ENCODE data around the gene RNF146. TPM values are rescaled to one million over a fixed set of nuclear protein-coding genes. Genes with fewer than 3 reads are reported as not detected.
"Not testable (repeated sequence)": the region's sequence is repeated elsewhere in the genome, so short reads cannot be mapped to it uniquely, and the experiment has no call there.

RNF146 gene
- polyA plus RNA-seq, 2 donors = 16.1 to 17.9 TPM

DNA sequence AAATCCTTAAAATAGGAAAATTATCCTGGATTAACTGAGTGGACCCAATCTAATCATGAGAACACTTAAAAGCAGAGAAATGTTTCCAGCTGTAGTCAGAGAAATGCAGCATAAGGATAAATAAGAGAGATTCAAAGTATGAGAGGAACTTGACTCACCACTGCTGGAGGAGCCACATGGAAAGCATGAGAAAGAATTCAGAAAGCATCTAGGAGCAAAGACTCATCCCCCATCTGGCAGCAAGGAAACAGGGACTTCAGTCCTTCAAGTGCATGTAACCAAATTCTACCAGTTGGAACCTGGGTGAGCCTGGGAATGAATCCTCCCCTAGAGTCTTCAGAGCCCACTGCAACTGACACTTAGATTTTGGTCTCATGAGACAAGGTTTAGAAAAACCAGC is 33.7 kb downstream of the RNF146 start:
- Histone ChIP-seq H3K27me3 (ENCODE audit: control insufficient read depth in 1 of 2, insufficient read depth in 2 of 2, low read length in 2 of 2) (no peaks in the 10 kb centered on the region), H3K9me3 (ENCODE audit: control insufficient read depth in 2 of 2, insufficient read depth in 1 of 2, low read depth in 1 of 2, low read length in 1 of 2) (no peaks in the 10 kb centered on the region), H3K4me3 (ENCODE audit: low read depth in 1 of 2, low read length in 2 of 2) (no peak overlapping the region), H3K36me3 (ENCODE audit: control insufficient read depth in 2 of 2, insufficient read depth in 2 of 2, low read length in 1 of 2) (peaks cover 0 to 2% of the 10 kb centered on the region in 2 donors), H3K4me1 (ENCODE audit: control insufficient read depth in 2 of 2, insufficient read depth in 2 of 2, low read length in 1 of 2) (no peaks in the 10 kb centered on the region), H3K27ac (ENCODE audit: low read depth in 2 of 2, low read length in 1 of 2) (no peak overlapping the region)

DNA sequence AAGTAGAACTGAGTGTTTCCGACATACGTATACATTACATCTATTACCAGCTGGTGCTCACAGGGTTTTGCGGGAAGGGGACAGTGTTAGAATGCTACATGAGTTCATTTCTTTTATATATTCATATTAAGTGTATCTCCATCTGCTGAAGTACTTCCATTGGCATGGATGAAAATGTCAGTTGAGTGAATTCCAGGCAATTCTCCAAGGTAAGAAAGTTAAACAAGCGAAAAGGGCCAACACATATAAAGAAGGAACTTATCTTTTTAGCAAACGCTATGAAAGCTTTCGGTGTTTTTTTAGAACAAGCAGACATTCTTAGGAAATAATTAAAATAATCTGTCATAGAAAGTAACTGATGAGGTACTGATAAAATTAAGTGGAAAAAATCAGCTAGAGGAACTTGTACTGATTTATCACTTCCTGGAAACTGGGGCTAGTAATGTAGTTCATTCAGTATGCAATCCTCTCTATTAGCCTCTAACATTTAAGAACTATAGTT is 34.6 kb downstream of the RNF146 start:
- Histone ChIP-seq H3K4me3 (ENCODE audit: low read depth in 1 of 2, low read length in 2 of 2) (no peak overlapping the region), H3K9me3 (ENCODE audit: control insufficient read depth in 2 of 2, insufficient read depth in 1 of 2, low read depth in 1 of 2, low read length in 1 of 2) (no peaks in the 10 kb centered on the region), H3K27ac (ENCODE audit: low read depth in 2 of 2, low read length in 1 of 2) (no peak overlapping the region), H3K27me3 (ENCODE audit: control insufficient read depth in 1 of 2, insufficient read depth in 2 of 2, low read length in 2 of 2) (no peaks in the 10 kb centered on the region), H3K36me3 (ENCODE audit: control insufficient read depth in 2 of 2, insufficient read depth in 2 of 2, low read length in 1 of 2) (peaks cover 0 to 2% of the 10 kb centered on the region in 2 donors), H3K4me1 (ENCODE audit: control insufficient read depth in 2 of 2, insufficient read depth in 2 of 2, low read length in 1 of 2) (no peaks in the 10 kb centered on the region)
- 70 to 78% methylated on average over 6 of the region's 6 CpGs for WGBS, 2 donors

GRCh38 chr6:127302728-127303660 is 36.3 kb downstream of the RNF146 start:
- Histone ChIP-seq H3K36me3 (ENCODE audit: control insufficient read depth in 2 of 2, insufficient read depth in 2 of 2, low read length in 1 of 2) (peaks cover 0 to 2% of the 10 kb centered on the region in 2 donors), H3K9me3 (ENCODE audit: control insufficient read depth in 2 of 2, insufficient read depth in 1 of 2, low read depth in 1 of 2, low read length in 1 of 2) (no peaks in the 10 kb centered on the region), H3K27me3 (ENCODE audit: control insufficient read depth in 1 of 2, insufficient read depth in 2 of 2, low read length in 2 of 2) (no peaks in the 10 kb centered on the region), H3K4me3 (ENCODE audit: low read depth in 1 of 2, low read length in 2 of 2) (no peak overlapping the region), H3K4me1 (ENCODE audit: control insufficient read depth in 2 of 2, insufficient read depth in 2 of 2, low read length in 1 of 2) (no peaks in the 10 kb centered on the region), H3K27ac (ENCODE audit: low read depth in 2 of 2, low read length in 1 of 2) (no peak overlapping the region)
- WGBS, 2 donors = 43 to 44% methylated on average over 6 of the region's 6 CpGs

GRCh38 chr6:127303917-127304316 is 37.3 kb downstream of the RNF146 start:
- no peak overlapping the region for H3K27ac ChIP-seq (ENCODE audit: low read depth in 2 of 2, low read length in 1 of 2)
- H3K36me3 ChIP-seq (ENCODE audit: control insufficient read depth in 2 of 2, insufficient read depth in 2 of 2, low read length in 1 of 2) = peaks cover 0 to 2% of the 10 kb centered on the region in 2 donors
- no peaks in the 10 kb centered on the region for H3K4me1 ChIP-seq (ENCODE audit: control insufficient read depth in 2 of 2, insufficient read depth in 2 of 2, low read length in 1 of 2)
- WGBS, 2 donors = 90 to 92% methylated on average over 3 of the region's 3 CpGs
- H3K4me3 ChIP-seq (ENCODE audit: low read depth in 1 of 2, low read length in 2 of 2) = no peak overlapping the region
- no peaks in the 10 kb centered on the region for H3K9me3 ChIP-seq (ENCODE audit: control insufficient read depth in 2 of 2, insufficient read depth in 1 of 2, low read depth in 1 of 2, low read length in 1 of 2)
- no peaks in the 10 kb centered on the region for H3K27me3 ChIP-seq (ENCODE audit: control insufficient read depth in 1 of 2, insufficient read depth in 2 of 2, low read length in 2 of 2)

- H3K27me3 ChIP-seq (ENCODE audit: control insufficient read depth in 1 of 2, insufficient read depth in 2 of 2, low read length in 2 of 2) = no peaks in the 10 kb centered on the region
- H3K4me1 ChIP-seq (ENCODE audit: control insufficient read depth in 2 of 2, insufficient read depth in 2 of 2, low read length in 1 of 2) = no peaks in the 10 kb centered on the region
- H3K9me3 ChIP-seq (ENCODE audit: control insufficient read depth in 2 of 2, insufficient read depth in 1 of 2, low read depth in 1 of 2, low read length in 1 of 2) = no peaks in the 10 kb centered on the region
- H3K36me3 ChIP-seq (ENCODE audit: control insufficient read depth in 2 of 2, insufficient read depth in 2 of 2, low read length in 1 of 2) = peaks cover 0 to 2% of the 10 kb centered on the region in 2 donors
- H3K4me3 ChIP-seq (ENCODE audit: low read depth in 1 of 2, low read length in 2 of 2) = no peak overlapping the region
- no peak overlapping the region for H3K27ac ChIP-seq (ENCODE audit: low read depth in 2 of 2, low read length in 1 of 2)
- 97% methylated on average over 1 of the region's 1 CpG for WGBS, 2 donors
These were observed 39.1 kb downstream of the RNF146 start for GRCh38 chr6:127305741-127306140.

DNA sequence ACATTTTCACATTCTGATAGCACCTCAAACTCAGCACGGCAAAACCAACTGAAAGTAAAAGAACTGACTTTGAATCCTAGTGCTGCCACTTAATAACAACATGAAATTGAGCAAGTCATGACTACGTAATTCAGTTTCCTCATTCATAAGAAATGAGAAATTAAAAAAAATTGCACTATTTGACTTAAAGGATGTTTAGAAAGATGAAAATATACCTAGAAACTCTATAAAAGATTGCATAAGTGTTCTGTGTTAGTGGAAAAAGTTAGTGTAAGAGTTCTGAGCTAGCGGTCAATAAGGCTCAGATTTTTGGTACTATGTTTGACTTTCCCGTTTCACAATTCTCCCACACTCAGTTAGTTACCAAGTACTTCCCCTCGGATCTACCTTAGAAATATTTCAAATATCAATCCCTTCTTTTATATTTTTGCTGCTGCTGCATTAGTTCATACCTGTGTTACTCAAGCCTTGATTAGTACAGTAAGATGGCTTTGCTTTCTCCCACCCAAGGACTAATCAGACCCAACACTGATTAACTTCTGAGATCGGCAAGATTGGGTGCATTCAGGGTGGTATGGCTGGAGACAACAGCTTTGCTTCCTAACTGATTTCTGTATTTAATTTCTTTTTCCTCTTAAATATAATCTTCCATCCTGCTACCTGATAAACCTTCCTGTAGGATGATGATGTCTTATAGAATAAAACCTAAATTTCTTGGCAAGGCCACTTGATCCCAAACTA is 50.9 kb downstream of the RNF146 start:
- Histone ChIP-seq H3K9me3 (ENCODE audit: control insufficient read depth in 2 of 2, insufficient read depth in 1 of 2, low read depth in 1 of 2, low read length in 1 of 2) (no peaks in the 10 kb centered on the region), H3K36me3 (ENCODE audit: control insufficient read depth in 2 of 2, insufficient read depth in 2 of 2, low read length in 1 of 2) (no peaks in the 10 kb centered on the region), H3K27ac (ENCODE audit: low read depth in 2 of 2, low read length in 1 of 2) (no peak overlapping the region), H3K4me3 (ENCODE audit: low read depth in 1 of 2, low read length in 2 of 2) (no peak overlapping the region), H3K4me1 (ENCODE audit: control insufficient read depth in 2 of 2, insufficient read depth in 2 of 2, low read length in 1 of 2) (no peaks in the 10 kb centered on the region), H3K27me3 (ENCODE audit: control insufficient read depth in 1 of 2, insufficient read depth in 2 of 2, low read length in 2 of 2) (no peaks in the 10 kb centered on the region)
- WGBS, 2 donors = 68 to 72% methylated on average over 6 of the region's 6 CpGs

- H3K27me3 ChIP-seq (ENCODE audit: control insufficient read depth in 1 of 2, insufficient read depth in 2 of 2, low read length in 2 of 2) = no peaks in the 10 kb centered on the region
- no peak overlapping the region for H3K4me3 ChIP-seq (ENCODE audit: low read depth in 1 of 2, low read length in 2 of 2)
- H3K36me3 ChIP-seq (ENCODE audit: control insufficient read depth in 2 of 2, insufficient read depth in 2 of 2, low read length in 1 of 2) = no peaks in the 10 kb centered on the region
- no peaks in the 10 kb centered on the region for H3K4me1 ChIP-seq (ENCODE audit: control insufficient read depth in 2 of 2, insufficient read depth in 2 of 2, low read length in 1 of 2)
- no peaks in the 10 kb centered on the region for H3K9me3 ChIP-seq (ENCODE audit: control insufficient read depth in 2 of 2, insufficient read depth in 1 of 2, low read depth in 1 of 2, low read length in 1 of 2)
- no peak overlapping the region for H3K27ac ChIP-seq (ENCODE audit: low read depth in 2 of 2, low read length in 1 of 2)
- WGBS, 2 donors = 91 to 100% methylated on average over 1 of the region's 1 CpG
These were observed 53.0 kb downstream of the RNF146 start for GRCh38 chr6:127319686-127320085.

DNA sequence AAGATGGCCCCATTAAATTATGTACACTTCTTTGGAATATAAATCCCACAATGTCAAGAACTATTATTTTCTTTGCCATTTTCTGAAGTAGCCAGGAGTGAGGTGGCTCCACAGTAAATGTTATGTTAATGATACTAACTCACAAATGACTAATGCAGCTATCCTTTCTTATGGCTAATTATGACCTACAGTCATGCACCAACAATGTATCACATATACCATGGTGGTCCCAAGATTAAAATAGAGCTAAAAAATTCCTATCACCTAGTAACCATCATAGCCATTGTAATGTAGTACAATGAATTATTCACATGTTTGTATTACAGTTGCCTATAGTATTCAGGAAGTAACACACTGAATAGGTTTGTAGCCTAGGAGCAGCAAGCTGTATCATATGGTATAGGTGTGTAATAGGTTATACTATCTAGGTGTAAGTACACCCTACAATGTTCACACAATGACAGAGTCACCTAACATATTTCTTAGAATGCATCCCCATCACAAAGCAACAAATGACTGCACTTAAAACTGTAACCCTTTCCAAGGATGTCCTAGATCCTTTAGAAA is 61.5 kb downstream of the RNF146 start:
- Histone ChIP-seq H3K27me3 (ENCODE audit: control insufficient read depth in 1 of 2, insufficient read depth in 2 of 2, low read length in 2 of 2) (no peaks in the 10 kb centered on the region), H3K4me3 (ENCODE audit: low read depth in 1 of 2, low read length in 2 of 2) (no peak overlapping the region), H3K27ac (ENCODE audit: low read depth in 2 of 2, low read length in 1 of 2) (no peak overlapping the region), H3K36me3 (ENCODE audit: control insufficient read depth in 2 of 2, insufficient read depth in 2 of 2, low read length in 1 of 2) (peaks cover 4 to 5% of the 10 kb centered on the region in 2 donors), H3K4me1 (ENCODE audit: control insufficient read depth in 2 of 2, insufficient read depth in 2 of 2, low read length in 1 of 2) (no peaks in the 10 kb centered on the region), H3K9me3 (ENCODE audit: control insufficient read depth in 2 of 2, insufficient read depth in 1 of 2, low read depth in 1 of 2, low read length in 1 of 2) (no peaks in the 10 kb centered on the region)

DNA sequence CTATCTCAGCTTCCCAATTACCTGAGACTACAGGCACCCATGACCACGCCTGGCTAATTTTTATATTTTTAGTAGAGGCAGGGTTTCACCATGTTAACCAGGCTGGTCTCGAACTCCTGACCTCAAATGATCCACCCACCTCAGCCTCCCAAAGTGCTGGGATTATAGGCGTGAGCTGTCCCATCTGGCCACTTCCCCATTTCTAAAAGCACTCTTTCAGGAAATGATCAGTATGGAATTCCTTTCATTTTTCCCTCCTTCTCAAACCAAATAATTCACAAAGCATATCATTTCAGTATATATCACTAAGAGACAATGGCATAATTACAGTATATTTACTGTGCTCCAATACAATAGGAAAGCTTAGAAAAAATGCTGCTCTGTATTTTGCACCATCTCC is 64.6 kb downstream of the RNF146 start:
- H3K27me3 ChIP-seq (ENCODE audit: control insufficient read depth in 1 of 2, insufficient read depth in 2 of 2, low read length in 2 of 2); H3K36me3 ChIP-seq (ENCODE audit: control insufficient read depth in 2 of 2, insufficient read depth in 2 of 2, low read length in 1 of 2); H3K27ac ChIP-seq (ENCODE audit: low read depth in 2 of 2, low read length in 1 of 2); H3K4me3 ChIP-seq (ENCODE audit: low read depth in 1 of 2, low read length in 2 of 2); H3K9me3 ChIP-seq (ENCODE audit: control insufficient read depth in 2 of 2, insufficient read depth in 1 of 2, low read depth in 1 of 2, low read length in 1 of 2); H3K4me1 ChIP-seq (ENCODE audit: control insufficient read depth in 2 of 2, insufficient read depth in 2 of 2, low read length in 1 of 2): not testable (repeated sequence)
- 66 to 79% methylated on average over 3 of the region's 3 CpGs for WGBS, 2 donors
